GM18868 (cell line): ENCODE measurements around the gene CTSW.
A peak's percentile ranks its signal among the peaks of the same experiment; 100 is the strongest.

Source experiments
- ATAC-seq: cut with Tn5 transposase; IDR thresholded peaks from one replicate; pipeline ENCODE4 v1.9.1; 2021; ENCODE audit warnings: mild to moderate bottlenecking, moderate library complexity; ENCODE audit not compliant: unreplicated experiment

The CTSW gene

DNA sequence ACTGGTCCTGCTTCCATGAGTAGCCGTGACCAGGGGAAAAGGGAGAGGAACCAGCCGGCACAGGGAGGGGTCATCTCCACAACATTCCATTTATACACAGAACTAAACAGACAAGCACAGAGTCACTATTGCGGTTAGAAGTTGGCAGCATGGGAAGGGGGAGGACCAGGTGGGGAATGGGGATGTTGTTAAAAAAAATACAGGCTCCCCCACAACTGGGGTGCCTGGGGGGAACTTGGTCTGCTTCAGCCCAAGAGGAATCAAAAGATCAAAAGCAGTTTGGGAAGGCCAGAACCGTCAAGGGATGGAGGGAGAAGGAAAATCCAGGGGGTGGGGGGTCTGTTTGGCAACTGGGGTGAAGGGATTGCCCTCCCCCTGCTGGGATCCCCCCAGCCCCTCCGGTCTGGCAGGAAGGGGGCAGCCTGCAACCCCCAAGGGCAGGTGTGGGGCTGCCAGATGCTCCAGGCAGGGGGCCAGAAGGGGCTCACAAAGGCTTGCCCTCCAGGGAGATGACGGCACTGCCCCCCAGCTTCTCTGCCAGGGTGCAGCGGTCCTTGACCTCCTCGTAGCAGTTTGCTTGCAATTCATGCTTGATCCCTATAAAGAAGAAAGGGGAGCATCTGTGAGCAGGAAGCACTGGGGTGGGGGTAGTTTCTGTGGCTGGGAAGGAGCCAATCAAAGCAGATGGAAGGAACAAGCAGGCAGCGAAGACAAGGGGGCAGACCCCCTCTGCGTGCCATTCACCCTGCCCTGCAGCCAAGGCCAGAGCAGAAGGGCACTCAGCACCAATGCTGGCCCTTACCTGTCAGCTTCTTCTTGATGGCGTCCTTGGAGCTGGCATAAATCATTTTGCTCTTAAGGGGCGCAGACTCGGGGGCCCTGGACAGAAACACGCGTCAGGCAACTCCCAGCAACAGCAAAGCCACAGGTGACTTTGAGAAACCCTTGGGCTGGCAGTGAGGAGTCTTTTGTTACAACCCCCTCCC is 24.5 kb upstream of the CTSW start:
- no peak for ATAC-seq

- no peak for ATAC-seq
These were observed 23.7 kb upstream of the CTSW start for GRCh38 chr11:65855927-65856363.

GRCh38 chr11:65856689-65857499 is 22.7 kb upstream of the CTSW start:
- no peak for ATAC-seq

DNA sequence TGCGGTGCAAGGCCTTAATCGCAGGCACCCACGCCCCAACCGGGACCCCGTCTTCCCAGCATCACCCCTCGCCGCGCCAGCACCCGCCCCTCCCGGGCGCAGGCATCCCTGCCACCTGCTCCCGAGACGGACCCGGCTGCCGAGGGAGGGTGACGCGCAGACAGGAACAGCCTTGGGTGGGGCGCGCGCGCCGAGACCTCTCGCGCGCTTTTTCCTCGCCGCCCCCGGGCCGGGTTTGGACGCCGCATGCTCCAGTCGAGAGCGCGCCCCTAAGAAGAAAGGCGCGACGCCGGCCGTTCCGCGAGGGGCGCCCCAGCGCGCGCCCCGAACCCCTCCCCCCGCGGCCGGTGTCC is 22.2 kb upstream of the CTSW start:
- ATAC-seq: peak; percentile 2

GRCh38 chr11:65857853-65858680 is 21.6 kb upstream of the CTSW start, which contains the start of gene CFL1:
Gene CFL1 (minus strand): TSS chr11:65858180. CDS start chr11:65858099, 81 bp downstream.
- peak; percentile 51 for ATAC-seq

DNA sequence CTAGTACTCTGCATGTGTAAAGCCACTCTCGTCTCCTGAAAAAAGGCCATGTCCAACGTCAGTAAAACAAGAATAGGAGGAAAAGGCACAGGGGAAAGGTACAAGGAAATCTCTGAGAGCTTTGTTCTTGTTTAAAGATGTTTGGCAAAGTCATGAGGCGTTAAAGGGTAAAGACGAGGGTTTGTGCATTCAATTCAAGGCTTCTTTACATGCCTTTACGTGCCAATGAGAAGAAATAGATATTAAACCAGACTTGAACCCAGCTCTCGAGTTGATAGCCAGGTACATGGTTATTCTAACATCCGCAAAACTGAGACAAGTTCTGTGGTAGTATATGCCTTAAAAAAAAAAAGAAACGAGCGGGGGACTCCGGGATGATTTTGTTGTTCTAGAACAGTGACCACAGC is 21.0 kb upstream of the CTSW start:
- ATAC-seq: no peak

DNA sequence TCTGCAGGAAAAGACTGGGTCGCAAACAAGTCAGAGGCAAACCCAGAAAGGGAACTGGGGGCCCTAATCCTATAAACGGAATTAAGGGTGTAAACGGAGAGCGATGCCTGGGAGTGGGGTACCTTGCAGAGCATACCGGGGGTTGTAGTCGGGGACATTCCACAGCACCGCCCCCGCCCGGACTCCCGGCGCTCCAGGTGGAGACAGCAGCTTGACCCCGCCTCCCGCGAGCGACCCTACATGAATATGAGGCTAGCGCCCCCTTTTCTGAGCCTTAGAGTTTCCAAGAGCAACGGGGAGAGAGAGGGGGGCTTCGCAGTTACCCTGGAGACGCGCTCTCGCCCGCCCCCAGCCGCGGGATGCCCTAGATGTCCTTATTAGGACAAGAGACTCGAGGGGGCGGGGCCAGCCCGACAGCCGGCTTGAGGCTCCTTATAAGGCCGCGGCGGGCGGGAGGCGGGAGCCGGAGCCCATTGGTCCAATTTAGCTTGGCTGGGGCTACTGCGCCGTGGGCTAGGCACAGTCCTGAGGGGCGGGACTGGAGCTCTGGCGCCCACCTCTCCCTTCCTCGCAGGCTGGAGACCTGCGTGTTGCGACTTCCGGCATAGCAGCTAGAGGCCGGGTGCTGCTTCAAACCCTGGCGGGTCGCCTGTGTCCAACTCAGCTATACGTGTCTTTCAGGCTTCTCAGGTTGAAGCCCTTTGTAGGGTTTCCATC is 20.4 kb upstream of the CTSW start:
- ATAC-seq: peak; percentile 52

GRCh38 chr11:65859812-65860277 is 19.8 kb upstream of the CTSW start:
- no peak for ATAC-seq

DNA sequence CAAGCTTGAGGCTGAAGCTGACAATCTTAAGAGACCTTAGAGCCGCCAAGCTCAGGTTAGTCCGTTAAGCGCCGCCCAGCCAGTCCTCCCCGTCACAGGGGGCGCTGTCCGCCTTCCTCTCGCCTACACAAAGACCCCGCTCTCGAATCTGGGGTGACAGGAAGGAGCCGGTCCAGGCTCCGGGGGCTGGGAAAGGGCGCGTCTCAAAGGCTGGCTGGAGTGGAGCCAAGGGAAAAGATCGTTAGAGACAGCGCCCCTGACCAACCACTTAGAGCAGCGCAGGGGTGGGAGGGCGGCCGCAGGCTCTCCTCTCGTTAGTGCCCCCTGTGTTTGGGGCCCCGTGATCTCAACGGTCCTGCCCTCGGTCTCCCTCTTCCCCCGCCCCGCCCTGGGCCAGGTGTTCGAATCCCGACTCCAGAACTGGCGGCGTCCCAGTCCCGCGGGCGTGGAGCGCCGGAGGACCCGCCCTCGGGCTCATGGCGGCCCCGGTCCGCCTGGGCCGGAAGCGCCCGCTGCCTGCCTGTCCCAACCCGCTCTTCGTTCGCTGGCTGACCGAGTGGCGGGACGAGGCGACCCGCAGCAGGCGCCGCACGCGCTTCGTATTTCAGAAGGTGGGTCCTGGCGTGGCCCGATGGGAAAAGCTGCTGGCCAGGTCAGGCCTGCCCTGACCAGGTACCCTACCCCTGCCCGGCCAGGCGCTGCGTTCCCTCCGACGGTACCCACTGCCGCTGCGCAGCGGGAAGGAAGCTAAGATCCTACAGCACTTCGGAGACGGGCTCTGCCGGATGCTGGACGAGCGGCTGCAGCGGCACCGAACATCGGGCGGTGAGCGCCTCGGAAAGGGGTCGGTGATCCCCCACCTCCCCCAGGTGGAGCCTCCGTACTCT is 19.1 kb upstream of the CTSW start, which contains the start of gene MUS81:
MUS81 (plus strand) TSS at position 156 of the 887 bp plus-strand sequence; CDS start at position 477, 321 bp downstream.
- no peak for ATAC-seq

DNA sequence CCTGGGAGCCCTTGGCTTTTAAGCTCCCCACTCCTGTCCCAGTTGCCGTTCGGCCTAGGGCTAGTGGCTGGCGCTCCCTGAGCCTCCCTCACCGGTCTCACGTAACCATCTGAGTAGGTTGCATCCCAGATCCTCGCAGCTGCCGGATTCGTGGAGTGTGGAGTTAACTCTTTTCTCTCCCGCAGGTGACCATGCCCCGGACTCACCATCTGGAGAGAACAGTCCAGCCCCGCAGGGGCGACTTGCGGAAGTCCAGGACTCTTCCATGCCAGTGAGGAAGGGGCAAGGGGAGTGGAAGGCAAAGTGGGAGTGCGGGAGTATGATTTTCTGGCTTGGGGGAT is 18.5 kb upstream of the CTSW start:
- ATAC-seq: no peak

DNA sequence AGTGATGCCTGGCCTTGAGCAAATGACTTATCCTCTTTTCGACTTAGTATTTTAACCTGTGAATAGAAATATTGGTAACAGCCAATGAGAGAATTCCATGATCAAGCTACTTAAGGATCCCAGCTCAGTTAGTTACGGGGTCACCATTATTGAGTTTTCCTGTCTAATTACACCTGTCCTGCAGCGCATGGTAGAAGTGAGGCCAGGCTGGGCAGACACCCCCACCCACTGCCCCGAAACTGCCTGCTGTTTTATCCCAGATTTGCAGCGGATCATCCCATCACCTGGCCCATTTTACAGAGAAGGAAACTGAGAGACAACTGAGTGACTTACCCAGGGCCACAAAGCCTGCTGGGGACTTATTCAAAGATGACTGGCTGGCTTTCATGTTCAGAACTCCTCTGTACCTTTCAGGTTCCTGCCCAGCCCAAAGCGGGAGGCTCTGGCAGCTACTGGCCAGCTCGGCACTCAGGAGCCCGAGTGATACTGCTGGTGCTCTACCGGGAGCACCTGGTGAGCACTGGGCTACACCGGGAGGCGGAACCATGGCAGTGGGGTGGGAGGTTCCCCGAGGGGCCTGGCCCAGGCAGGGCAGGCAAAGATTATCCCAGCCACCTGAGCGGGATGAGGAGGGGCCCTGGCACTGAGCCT is 18.0 kb upstream of the CTSW start:
- no peak for ATAC-seq

- no peak for ATAC-seq
These were observed 17.4 kb upstream of the CTSW start for GRCh38 chr11:65862191-65862735.

DNA sequence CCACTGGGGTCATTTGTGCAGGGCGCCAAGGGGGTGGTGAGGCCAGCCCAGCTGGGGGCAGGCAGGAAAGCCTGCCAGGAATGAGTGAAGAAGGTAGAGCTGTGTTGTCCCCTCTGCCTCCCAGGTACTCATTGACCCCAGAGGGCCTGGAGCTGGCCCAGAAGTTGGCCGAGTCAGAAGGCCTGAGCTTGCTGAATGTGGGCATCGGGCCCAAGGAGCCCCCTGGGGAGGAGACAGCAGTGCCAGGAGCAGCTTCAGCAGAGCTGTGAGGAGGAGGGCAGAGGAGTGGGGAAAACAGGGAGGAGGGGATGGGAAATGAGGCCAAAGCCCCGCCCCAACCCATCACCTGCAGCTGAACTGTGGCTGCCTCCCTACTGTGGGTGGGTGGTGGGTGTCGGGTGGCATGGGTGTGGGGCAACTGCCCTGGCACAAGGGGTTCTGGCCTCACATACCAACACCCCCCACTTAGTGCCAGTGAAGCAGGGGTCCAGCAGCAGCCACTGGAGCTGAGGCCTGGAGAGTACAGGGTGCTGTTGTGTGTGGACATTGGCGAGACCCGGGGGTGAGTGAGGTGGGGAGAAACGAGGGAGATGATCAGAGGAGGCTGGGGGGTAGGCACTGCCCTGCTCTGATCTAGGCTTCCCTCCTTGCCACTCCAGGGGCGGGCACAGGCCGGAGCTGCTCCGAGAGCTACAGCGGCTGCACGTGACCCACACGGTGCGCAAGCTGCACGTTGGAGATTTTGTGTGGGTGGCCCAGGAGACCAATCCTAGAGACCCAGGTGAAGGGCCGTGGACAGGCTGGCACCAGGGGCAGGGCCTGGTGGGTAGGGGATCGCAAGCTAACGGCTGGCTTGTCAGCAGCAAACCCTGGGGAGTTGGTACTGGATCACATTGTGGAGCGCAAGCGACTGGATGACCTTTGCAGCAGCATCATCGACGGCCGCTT is 16.4 kb upstream of the CTSW start:
- ATAC-seq: no peak

DNA sequence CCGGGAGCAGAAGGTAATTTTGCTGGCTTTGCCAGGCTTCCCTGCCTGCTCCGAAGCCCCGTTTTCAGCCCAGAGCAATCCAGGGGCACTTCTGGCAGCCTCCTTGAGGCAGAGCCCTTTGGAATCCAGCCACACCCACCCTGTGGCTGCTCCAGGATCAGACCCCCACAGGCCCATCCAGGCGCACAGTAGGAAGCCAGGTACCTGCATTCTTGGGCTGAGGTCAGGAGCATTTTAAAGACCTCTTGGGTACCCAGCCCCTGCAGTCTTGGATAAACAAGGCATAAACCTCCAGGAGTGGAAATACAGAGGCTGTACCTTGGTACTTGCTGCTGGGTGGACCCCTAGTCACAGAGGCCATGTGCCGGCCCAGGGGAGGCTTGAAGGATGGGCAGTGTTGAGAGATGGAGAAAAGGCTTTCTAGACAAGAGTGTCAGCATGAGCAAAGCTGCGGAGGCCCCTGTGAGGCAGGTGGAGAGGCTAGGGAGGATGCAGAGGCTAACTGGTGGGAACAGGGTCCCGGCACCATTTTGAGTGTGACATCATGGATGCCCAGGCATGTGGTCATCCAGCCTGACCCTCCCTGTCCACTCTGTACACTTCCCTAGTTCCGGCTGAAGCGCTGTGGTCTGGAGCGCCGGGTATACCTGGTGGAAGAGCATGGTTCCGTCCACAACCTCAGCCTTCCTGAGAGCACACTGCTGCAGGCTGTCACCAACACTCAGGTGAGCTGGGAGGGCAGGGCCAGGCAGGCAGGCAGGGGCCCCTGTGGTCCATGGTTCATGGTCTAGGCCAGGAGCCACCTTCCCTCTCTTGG is 15.5 kb upstream of the CTSW start:
- no peak for ATAC-seq

DNA sequence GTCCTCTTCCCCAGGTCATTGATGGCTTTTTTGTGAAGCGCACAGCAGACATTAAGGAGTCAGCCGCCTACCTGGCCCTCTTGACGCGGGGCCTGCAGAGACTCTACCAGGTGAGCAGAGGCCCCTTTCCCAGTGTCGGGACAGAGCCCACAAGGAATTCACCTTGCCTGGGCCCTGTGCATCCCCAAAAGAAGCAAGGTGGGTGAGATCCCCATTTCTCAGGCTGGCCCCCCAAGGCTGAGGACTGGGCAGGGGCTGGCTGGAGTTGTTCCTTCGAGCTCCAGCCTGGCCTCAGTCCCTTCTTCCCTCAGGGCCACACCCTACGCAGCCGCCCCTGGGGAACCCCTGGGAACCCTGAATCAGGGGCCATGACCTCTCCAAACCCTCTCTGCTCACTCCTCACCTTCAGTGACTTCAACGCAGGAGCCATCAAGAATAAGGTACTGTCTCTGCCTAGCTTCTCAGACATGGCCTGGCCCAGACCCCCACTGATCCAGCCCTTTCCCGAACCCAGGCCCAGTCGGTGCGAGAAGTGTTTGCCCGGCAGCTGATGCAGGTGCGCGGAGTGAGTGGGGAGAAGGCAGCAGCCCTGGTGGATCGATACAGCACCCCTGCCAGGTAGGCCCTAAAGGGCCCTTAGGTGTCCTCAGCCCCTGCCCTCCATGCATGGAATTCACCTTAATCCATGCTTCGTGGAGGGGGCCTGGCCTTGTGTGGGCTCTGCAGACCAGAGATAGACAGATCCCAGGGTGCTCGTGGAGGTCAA is 14.7 kb upstream of the CTSW start:
- no peak for ATAC-seq
